T-helper 2 cell treated with Interferon-gamma antibody and Interleukin-4, amounts not matched to agents 5 μg/mL and 100 μg/mL, for 36 hours (primary cell): ENCODE measurements around the gene UQCC5.

Experiments used
- DNase-seq: peaks from one replicate; pipeline ENCODE4 v3.0.0; 2021; ENCODE audit warnings: low spot score
- H3K27ac Mint-ChIP-seq: one replicate; pipeline ENCODE4 v1.8.0; 2021; ENCODE audit warnings: mild to moderate bottlenecking, mixed read lengths
- H3K27me3 Mint-ChIP-seq: one replicate; pipeline ENCODE4 v1.8.0; 2021; ENCODE audit warnings: low read depth, mixed read lengths
- H3K36me3 Mint-ChIP-seq: one replicate; pipeline ENCODE4 v1.8.0; 2021; ENCODE audit warnings: low read depth, mixed read lengths
- H3K4me1 Mint-ChIP-seq: one replicate; pipeline ENCODE4 v1.8.0; 2021; ENCODE audit warnings: low read depth, mixed read lengths
- H3K4me3 Mint-ChIP-seq: one replicate; pipeline ENCODE4 v1.8.0; 2022; ENCODE audit warnings: mild to moderate bottlenecking, moderate library complexity, mixed read lengths
- H3K9me3 Mint-ChIP-seq: one replicate; pipeline ENCODE4 v1.8.0; 2021; ENCODE audit warnings: mixed read lengths

Gene UQCC5

GRCh38 chr3:52546111-52546901 is 9.9 kb downstream of the UQCC5 start:
- peaks cover 24% of the 10 kb centered on the region for H3K36me3 Mint-ChIP-seq
- no peaks in the 10 kb centered on the region for H3K9me3 Mint-ChIP-seq
- no peaks in the 10 kb centered on the region for H3K27me3 Mint-ChIP-seq
- H3K27ac Mint-ChIP-seq, result no peak overlapping the region
- no peak for DNase-seq
- H3K4me3 Mint-ChIP-seq, result no peak overlapping the region
- peaks cover 12% of the 10 kb centered on the region for H3K4me1 Mint-ChIP-seq

GRCh38 chr3:52547143-52547542 is 10.7 kb downstream of the UQCC5 start:
- no peak overlapping the region for H3K4me3 Mint-ChIP-seq
- no peak overlapping the region for H3K27ac Mint-ChIP-seq

GRCh38 chr3:52551118-52551517 is 14.7 kb downstream of the UQCC5 start:
- no peaks in the 10 kb centered on the region for H3K9me3 Mint-ChIP-seq
- no peaks in the 10 kb centered on the region for H3K27me3 Mint-ChIP-seq
- H3K27ac Mint-ChIP-seq, result no peak overlapping the region
- no peak for DNase-seq
- H3K4me3 Mint-ChIP-seq, result no peak overlapping the region
- H3K4me1 Mint-ChIP-seq, result peaks cover 12% of the 10 kb centered on the region
- peaks cover 37% of the 10 kb centered on the region for H3K36me3 Mint-ChIP-seq

More at GRCh38 chr3:52547143-52547542, 10.7 kb downstream of the UQCC5 start:
- H3K4me1 Mint-ChIP-seq, result peaks cover 10% of the 10 kb centered on the region
- H3K27me3 Mint-ChIP-seq, result no peaks in the 10 kb centered on the region
- DNase-seq, result no peak
- H3K36me3 Mint-ChIP-seq, result peaks cover 23% of the 10 kb centered on the region
- no peaks in the 10 kb centered on the region for H3K9me3 Mint-ChIP-seq

GRCh38 chr3:52552089-52552488 is 15.7 kb downstream of the UQCC5 start:
- Mint-ChIP-seq H3K36me3 (peaks cover 37% of the 10 kb centered on the region), H3K27me3 (no peaks in the 10 kb centered on the region), H3K27ac (peak overlapping the region; percentile 42), H3K9me3 (no peaks in the 10 kb centered on the region), H3K4me1 (peaks cover 12% of the 10 kb centered on the region), H3K4me3 (no peak overlapping the region)
- no peak for DNase-seq

- H3K4me1 Mint-ChIP-seq, result peaks cover 6% of the 10 kb centered on the region
- no peak overlapping the region for H3K27ac Mint-ChIP-seq
- no peak for DNase-seq
These were observed 17.8 kb downstream of the UQCC5 start for GRCh38 chr3:52554026-52554755.

GRCh38 chr3:52555056-52555455 is 18.7 kb downstream of the UQCC5 start:
- peaks cover 4% of the 10 kb centered on the region for H3K4me1 Mint-ChIP-seq
- H3K4me3 Mint-ChIP-seq, result no peak overlapping the region
- peaks cover 50% of the 10 kb centered on the region for H3K36me3 Mint-ChIP-seq
- H3K9me3 Mint-ChIP-seq, result no peaks in the 10 kb centered on the region
- no peaks in the 10 kb centered on the region for H3K27me3 Mint-ChIP-seq
- no peak overlapping the region for H3K27ac Mint-ChIP-seq
- no peak for DNase-seq

More at GRCh38 chr3:52554026-52554755, 17.8 kb downstream of the UQCC5 start:
- peaks cover 48% of the 10 kb centered on the region for H3K36me3 Mint-ChIP-seq
- no peak overlapping the region for H3K4me3 Mint-ChIP-seq
- no peaks in the 10 kb centered on the region for H3K9me3 Mint-ChIP-seq
- H3K27me3 Mint-ChIP-seq, result no peaks in the 10 kb centered on the region

GRCh38 chr3:52557011-52557960 is 20.9 kb downstream of the UQCC5 start:
- Mint-ChIP-seq H3K4me1 (peaks cover 4% of the 10 kb centered on the region), H3K27me3 (no peaks in the 10 kb centered on the region), H3K27ac (peak overlapping the region; percentile 21), H3K4me3 (no peak overlapping the region), H3K36me3 (peaks cover 55% of the 10 kb centered on the region), H3K9me3 (no peaks in the 10 kb centered on the region)
- DNase-seq, result no peak

- Mint-ChIP-seq H3K9me3 (no peaks in the 10 kb centered on the region), H3K4me1 (peaks cover 4% of the 10 kb centered on the region), H3K36me3 (peaks cover 63% of the 10 kb centered on the region), H3K27ac (no peak overlapping the region), H3K4me3 (no peak overlapping the region), H3K27me3 (no peaks in the 10 kb centered on the region)
- DNase-seq, result no peak
These were observed 22.0 kb downstream of the UQCC5 start for GRCh38 chr3:52558436-52558835.

GRCh38 chr3:52561028-52561747 is 24.8 kb downstream of the UQCC5 start:
- Mint-ChIP-seq H3K9me3 (no peaks in the 10 kb centered on the region), H3K4me1 (no peaks in the 10 kb centered on the region), H3K27me3 (no peaks in the 10 kb centered on the region), H3K4me3 (no peak overlapping the region), H3K27ac (no peak overlapping the region), H3K36me3 (peaks cover 52% of the 10 kb centered on the region)
- DNase-seq, result no peak

GRCh38 chr3:52563984-52564383 is 27.6 kb downstream of the UQCC5 start:
- no peaks in the 10 kb centered on the region for H3K9me3 Mint-ChIP-seq
- no peaks in the 10 kb centered on the region for H3K27me3 Mint-ChIP-seq
- H3K36me3 Mint-ChIP-seq, result peaks cover 39% of the 10 kb centered on the region
- H3K27ac Mint-ChIP-seq, result no peak overlapping the region
- DNase-seq, result no peak
- H3K4me1 Mint-ChIP-seq, result no peaks in the 10 kb centered on the region
- no peak overlapping the region for H3K4me3 Mint-ChIP-seq

GRCh38 chr3:52568069-52568468 is 31.7 kb downstream of the UQCC5 start:
- Mint-ChIP-seq H3K4me3 (no peak overlapping the region), H3K9me3 (no peaks in the 10 kb centered on the region), H3K27me3 (no peaks in the 10 kb centered on the region), H3K27ac (no peak overlapping the region), H3K36me3 (peaks cover 18% of the 10 kb centered on the region), H3K4me1 (no peaks in the 10 kb centered on the region)
- no peak for DNase-seq

- Mint-ChIP-seq H3K9me3 (no peaks in the 10 kb centered on the region), H3K27ac (no peak overlapping the region), H3K4me3 (no peak overlapping the region), H3K27me3 (no peaks in the 10 kb centered on the region), H3K36me3 (peaks cover 18% of the 10 kb centered on the region), H3K4me1 (no peaks in the 10 kb centered on the region)
- DNase-seq, result no peak
These were observed 33.7 kb downstream of the UQCC5 start for GRCh38 chr3:52570076-52570475.

- H3K9me3 Mint-ChIP-seq, result no peaks in the 10 kb centered on the region
- H3K4me3 Mint-ChIP-seq, result no peak overlapping the region
- no peak overlapping the region for H3K27ac Mint-ChIP-seq
- H3K36me3 Mint-ChIP-seq, result peaks cover 28% of the 10 kb centered on the region
- no peak for DNase-seq
- H3K27me3 Mint-ChIP-seq, result no peaks in the 10 kb centered on the region
- no peaks in the 10 kb centered on the region for H3K4me1 Mint-ChIP-seq
These were observed 35.8 kb downstream of the UQCC5 start for GRCh38 chr3:52572221-52572620.
